Stimulated activated CD4-positive, alpha-beta T cell treated with anti-CD3 and anti-CD28 coated beads, Interleukin-15, amount 100 ng/mL, for 48 hours (primary cell): ENCODE measurements around the gene DUS2.
A peak's percentile ranks its signal among the peaks of the same experiment; 100 is the strongest.
"Not testable (repeated sequence)": the region's sequence is repeated elsewhere in the genome, so short reads cannot be mapped to it uniquely, and the experiment has no call there.

Experiments used
- DNase-seq, 2 donors: peaks; one replicate each; pipeline ENCODE4 v3.0.0-alpha.2; 2020; ENCODE audit warnings: low read depth in 2 of 2

Gene DUS2

DNA sequence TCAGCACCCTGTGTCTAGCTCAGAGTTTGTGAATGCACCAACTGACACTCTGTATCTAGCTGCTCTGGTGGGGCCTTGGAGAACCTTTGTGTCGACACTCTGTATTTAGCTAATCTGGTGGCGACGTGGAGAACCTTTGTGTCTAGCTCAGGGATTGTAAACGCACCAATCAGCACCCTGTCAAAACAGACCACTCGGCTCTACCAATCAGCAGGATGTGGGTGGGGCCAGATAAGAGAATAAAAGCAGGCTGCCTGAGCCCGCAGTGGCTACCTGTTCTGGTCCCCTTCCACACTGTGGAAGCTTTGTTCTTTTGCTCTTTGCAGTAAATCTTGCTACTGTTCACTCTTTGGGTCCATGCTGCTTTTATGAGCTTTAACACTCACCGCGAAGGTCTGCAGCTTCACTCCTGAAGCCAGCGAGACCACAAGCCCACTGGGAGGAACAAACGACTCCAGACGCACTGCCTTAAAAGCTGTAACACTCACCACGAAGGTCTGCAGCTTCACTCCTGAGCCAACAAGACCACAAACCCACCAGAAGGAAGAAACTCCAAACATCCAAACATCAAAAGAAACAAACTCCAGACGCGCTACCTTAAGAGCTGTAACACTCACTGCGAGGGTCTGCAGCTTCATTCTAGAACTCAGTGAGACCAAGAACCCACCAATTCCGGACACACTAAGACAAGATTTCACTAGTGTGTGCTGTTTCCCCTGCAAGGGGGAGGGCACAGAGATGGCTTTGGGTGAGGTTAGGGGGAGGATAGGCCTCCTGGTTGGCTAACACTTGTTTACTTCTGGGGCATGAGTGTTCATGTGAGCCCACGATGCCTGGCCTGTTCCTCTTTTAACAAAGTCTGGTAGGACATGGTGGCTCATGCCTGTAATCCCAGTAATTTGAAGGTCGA, 24.1 kb upstream of the DUS2 start, which contains the start of gene DPEP2:
Gene DPEP2, minus strand, starts transcription at position 706 of the 910 bp plus-strand sequence. CDS start 6,272 bp downstream, outside the sequence.
- DNase-seq: not testable (repeated sequence)

DNA sequence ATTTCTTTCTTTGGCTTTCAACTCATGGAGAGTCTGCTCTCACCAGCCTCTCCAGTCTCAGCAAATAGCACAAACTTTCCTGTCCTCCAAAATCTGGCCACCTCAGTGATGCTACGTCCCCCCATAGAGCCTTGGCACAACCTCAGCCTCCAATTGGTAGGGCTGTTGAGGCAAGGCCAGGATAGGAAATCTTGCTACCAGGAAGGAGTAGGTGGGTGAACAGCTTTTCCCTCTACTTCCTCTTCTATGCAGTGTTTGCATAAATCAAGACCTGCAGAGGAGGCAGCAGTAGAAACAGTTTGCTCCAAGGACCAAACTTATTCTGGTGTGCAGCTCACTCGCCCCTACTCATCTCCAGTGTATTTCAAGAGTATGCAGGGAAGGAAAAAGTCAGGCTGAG, 23.1 kb upstream of the DUS2 start:
- no peak for DNase-seq

GRCh38 chr16:68000450-68000849, 22.6 kb upstream of the DUS2 start:
- DNase-seq: no peak

DNA sequence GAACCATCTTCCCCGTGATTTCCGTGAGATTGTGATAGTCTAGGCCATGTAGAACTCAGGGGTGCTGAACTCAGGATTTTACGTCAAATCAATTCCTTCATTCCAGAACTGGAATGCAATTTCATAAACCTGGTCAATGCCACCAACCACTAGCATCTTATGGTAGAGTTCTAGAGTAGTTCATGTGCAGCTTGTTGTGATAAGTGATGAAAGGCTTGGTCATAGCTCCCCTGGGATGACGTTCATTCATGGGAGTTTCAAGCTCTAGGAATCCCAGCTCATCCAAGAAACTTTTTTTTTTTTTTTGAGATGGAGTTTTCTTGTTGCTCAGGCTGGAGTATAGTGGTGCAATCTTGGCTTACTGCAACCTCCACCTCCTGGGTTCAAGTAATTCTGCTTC, 20.1 kb upstream of the DUS2 start:
- DNase-seq: no peak

DNA sequence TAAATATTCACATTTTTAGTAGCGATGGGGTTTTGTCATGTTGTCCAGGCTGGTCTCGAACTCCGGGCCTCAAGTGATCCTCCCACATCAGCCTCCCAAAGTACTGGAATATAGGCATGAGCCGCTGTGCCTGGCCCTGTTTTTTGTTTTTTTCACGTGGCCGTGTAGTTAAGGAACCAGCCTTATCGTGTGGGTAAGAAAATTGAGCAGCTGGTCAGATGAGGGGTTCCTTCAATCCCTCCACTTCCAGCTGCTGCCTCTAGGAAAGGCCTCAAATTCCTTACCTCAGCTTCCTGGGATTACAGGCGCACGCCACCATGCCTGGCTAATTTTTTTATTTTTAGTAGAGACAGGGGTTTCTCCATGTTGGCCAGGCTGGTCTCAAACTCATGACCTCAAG, 17.9 kb upstream of the DUS2 start:
- no peak for DNase-seq

GRCh38 chr16:68005786-68006286, 17.2 kb upstream of the DUS2 start:
- no peak for DNase-seq

DNA sequence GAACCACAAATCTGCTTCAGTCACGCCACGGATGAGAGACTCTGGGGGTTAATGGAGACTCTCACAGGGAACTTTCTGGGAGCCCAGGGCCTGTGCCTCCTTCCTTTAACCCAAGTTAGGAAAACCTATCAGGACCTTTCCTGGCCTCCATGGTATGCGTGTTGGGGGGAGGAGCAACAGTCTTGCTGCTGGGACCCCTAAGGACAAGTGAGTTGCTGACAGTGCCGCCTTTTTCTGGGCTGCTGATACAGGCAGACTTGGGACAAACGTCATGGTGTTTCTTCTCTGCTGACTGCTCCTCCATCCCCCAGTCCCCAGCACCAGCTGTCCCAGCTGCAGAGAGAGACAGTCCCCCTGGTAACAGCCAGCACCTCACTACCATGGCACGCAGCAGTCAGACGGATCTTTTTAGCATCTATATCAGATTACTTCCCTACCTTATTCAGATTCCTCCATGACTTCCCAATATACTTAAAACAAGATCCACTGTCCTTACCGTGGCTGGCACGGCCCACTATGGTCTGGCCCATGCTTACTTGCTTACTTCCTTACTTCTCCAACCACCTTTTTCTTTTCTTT, 13.8 kb upstream of the DUS2 start:
- no peak for DNase-seq

DNA sequence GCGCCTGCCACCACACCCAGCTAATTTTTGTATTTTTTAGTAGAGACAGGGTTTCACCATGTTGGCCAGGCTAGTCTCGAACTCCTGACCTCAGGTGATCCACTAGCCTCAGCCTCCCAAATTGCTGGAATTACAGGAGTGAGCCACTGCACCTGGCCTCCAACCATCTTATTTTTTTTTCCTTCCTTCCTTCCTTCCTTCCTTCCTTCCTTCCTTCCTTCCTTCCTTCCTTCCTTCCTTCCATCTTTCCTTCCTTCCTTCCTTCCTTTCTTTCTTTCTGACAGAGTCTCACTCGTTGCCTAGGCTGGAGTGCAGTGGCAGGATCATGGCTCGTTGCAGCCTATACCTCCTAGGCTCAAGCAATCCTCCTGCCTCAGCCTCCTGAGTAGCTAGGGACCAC, 13.2 kb upstream of the DUS2 start:
- not testable (repeated sequence) for DNase-seq

- no peak for DNase-seq
Measured at GRCh38 chr16:68013440-68013839, 9.6 kb upstream of the DUS2 start.

DNA sequence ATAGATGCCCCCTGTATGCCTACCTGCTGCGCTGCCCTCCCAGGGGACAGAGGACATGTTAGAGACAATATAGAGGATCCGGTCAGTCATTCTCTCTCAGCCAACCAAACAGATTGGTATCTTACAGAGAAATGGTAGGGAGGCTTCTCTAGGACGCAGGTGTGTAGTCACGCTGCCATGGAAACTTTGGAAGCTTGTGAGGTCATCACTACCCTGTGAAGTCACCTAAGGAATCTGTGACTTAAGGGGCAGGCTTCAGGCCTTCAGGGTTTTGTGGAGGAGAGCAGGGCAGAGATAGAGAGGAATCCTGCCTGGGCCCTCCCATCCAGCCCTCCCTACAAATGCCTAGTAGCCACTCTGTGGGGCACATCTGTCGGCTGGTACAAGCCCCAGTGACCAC, 7.4 kb upstream of the DUS2 start, which contains the start of gene DPEP2NB:
Gene DPEP2NB, minus strand, starts transcription at position 231 of the 400 bp plus-strand sequence. Its CDS starts 141 bp downstream, at position 90.
- DNase-seq: no peak

DNA sequence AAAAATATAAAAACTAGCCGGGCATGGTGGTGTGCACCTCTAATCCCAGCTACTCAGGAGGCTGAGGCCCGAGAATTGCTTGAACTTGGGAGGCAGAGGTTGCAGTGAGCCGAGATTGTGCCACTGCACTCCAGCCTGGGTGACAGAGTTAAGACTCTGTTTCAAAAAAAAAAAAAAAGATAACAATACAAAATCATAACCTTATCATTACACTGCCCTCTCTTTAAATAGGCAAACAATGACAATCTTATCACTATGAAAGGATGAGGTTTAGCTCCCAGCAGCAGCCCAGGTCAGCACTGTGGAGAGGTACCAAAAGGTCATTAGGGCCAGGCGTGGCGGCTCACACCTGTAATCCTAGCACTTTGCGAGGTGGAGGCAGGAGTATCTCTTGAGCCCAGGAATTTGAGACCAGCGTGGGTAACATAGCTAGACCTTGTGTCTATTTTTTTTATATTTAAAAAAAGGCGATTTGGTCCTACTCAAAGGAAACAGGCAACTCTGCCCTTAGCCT, 3.9 kb upstream of the DUS2 start:
- no peak for DNase-seq

DNA sequence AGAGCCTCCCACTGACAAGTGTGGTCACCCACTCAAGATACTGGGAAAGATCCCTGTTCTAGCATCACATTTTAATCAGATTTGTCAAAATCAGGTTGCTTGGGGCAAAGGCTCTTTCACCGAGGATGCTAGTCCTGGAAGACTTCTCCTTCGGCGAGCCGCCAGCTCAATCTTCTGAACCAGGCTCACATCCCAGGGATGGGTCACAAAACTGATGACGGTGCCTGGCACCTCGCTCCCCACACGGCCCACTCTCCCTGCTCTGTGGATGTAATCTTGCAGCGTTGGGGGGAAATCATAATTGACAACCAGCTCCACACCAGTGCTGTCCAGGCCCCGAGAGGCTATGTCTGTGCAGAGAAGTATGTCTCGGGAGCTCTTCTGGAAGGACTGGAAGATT, 1.6 kb upstream of the DUS2 start:
- DNase-seq: no peak

- no peak for DNase-seq
Measured at GRCh38 chr16:68022278-68022727, 781 bp upstream of the DUS2 start.

- DNase-seq: no peak
Measured at GRCh38 chr16:68028996-68029395, 5.9 kb downstream of the DUS2 start.

DNA sequence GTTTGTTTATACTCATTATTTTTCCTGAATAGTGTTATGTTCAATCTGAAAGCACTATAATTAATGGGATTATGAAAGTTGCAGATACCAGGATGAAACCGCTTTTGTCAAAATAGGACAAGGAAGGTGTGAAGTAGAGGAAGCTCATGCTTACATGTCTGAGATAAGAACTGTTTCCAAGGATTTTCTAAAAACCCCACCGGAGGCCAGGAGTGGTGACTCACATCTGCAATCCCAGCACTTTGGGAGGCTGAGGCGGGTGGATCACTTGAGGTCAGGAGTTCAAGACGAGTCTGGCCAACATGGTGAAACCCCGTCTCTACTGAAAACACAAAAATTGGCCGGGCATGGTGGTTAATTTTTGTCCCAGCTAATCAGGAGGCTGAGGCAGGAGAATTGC, 7.0 kb downstream of the DUS2 start:
- not testable (repeated sequence) for DNase-seq

GRCh38 chr16:68031951-68032350, 8.9 kb downstream of the DUS2 start:
- no peak for DNase-seq

- no peak for DNase-seq
Measured at GRCh38 chr16:68033101-68033500, 10.0 kb downstream of the DUS2 start.

DNA sequence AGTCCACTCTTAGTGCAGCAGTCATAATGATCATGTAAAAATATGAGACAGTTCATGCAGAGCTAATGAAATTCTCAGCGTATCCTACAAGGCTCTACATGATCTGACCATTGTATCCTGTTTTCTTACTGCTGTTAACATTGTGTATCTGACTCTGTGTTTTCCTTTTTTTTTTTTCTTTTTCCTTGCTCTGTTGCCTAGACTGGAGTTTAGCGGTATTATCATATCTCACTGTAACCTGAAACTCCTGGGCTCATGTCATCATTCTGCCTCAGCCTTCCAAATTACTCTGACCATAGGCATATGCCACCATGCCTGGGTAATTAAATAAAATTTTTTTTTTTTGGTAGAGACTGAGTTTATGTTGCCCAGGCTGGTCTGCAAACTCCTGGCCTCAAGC, 12.1 kb downstream of the DUS2 start:
- DNase-seq: no peak

DNA sequence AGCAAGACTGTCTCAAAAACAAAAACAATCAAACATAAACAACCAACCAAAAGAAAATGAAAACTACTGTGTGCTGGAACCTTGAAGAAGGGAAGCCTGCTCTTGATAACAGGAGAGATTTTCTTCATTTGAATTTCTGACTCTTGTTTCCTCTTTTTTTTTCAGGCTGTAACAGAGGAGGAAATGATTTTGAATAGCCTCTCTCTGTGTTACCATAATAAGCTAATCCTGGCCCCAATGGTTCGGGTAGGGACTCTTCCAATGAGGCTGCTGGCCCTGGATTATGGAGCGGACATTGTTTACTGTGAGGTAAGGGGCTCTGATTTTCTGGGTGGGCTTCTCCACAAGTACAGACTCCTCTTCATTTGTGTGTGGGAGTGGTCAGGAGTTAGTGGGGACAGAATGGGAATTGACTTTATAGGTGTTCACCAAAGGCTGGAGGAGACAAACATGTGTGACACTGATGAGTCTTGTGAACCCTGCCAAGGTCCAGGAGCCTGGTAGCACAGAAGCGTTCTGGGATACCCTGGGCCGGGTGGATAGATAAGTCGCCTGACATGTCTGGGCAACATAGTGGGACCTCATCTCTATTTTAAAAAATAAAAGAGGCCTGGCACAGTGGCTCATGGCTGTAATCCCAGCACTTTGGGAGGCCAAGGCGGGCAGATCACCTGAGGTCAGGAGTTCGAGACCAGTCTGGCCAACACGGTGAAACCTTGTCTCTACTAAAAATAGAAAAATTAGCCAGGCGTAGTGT, 14.9 kb downstream of the DUS2 start:
- no peak for DNase-seq

DNA sequence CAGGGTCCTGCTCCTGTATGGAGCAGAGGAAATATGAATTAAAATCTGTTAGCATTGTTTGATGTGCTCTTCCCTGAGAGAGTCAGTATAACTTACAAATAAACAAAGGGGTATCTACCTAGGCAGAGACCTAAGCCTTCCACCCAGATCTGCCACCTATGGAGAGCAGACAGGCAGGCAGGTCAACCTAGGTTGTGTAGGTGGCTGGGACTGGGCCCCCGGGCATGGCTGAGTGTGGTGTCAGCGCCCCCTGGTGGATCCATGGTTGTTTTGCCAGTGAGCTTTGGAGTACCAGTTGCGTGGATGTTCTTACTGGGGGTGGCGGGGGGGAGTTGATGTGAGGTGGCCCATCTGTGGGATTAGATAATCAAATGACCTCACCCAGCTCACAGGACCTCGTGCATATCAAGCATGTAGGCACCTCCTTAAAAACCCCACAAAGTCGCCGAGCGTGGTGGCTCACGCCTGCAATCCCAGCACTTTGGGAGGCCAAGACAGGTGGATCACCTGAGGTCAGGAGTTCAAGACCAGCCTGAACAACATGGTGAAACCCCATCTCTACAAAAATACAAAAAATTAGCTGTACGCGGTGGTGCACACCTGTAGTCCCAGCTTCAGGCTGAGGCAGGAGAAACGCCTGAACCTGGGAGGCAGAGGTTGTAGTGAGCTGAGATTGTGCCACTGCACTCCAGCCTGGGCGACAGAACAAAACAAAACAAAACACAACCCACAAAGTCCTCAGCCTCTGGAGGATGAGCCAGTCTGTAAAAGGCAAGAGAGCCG, 17.6 kb downstream of the DUS2 start:
- peak; percentile 74 to 86 for DNase-seq

- no peak for DNase-seq
Measured at GRCh38 chr16:68041783-68042182, 18.7 kb downstream of the DUS2 start.
